ENCODE measurements around the gene ZBTB44.
A peak's percentile ranks its signal among the peaks of the same experiment; 100 is the strongest.
"Not testable (repeated sequence)": the region's sequence is repeated elsewhere in the genome, so short reads cannot be mapped to it uniquely, and the experiment has no call there.

The ZBTB44 gene

DNA sequence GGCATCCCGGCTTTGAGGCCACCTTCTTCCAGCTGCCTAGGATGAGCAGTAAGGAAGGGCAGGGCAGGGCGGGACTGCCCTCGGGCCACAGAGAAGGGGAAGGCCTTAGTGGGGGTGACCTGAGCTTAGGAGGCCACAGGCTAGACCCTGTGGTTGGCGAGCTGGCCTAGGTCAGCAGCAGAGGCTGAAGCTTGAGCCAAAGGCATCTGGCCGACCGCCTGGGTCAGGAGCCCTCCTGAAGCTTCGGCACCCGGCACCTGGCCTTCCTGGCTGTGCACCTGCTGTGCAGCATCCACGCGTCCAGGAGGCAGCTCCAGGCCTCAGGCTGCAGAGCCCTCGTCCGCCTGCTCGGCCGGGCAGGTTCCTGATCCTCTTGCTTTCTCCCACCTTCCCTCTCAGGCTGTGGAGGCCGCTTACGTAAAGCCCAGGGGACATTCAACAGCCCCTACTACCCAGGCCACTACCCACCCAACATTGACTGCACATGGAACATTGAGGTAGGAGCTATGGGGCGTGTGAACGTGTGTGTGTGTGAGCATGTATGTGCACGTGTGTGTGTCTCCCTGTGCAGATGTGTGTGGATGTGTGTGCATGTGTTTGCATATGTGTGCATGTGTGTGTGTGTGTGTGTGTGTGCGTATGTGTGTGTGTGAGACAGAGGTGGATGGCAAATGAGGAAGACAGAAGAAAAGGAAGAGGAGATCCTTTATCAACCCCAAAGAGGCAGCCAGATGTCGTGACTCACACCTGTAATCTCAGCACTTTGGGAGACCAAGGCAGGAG lies 120.3 kb downstream of the ZBTB44 start:
- DNase-seq = no peak

DNA sequence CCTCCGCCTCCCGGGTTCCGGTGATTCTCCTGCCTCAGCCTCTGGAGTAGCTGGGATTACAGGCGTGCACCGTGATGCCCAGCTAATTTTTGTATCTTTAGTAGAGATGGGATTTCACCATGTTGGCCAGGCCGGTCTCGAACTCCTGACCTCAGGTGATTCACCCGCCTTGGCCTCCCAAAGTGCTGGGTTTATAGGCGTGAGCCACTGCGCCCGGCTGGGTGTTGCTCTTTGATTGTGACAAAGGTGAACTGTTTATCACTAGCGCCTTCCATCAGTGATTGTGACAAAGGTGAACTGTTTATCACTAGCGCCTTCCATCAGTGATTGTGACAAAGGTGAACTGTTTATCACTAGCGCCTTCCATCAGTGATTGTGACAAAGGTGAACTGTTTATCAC lies 121.2 kb downstream of the ZBTB44 start:
- DNase-seq = not testable (repeated sequence)

DNA sequence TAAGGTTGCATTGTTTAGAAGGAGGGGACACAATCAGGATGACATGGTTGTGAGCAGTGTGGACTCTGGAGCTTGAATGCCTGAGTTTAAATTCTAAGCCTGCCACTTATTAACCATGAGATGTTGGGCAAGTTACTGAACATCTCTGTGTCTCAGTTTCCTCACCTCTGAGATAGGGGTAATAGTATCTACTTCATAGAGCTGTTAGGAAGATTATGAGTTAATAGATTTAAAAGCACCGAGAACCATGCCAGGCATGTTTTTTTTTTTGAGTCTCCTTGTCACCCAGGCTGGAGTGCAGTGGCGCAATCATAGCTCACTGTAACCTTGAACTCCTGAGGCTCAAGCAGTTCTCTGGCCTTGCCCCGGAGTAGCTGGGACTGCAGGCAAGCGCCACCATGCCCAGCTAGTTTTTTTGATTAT lies 121.9 kb downstream of the ZBTB44 start:
- no peak for DNase-seq

DNA sequence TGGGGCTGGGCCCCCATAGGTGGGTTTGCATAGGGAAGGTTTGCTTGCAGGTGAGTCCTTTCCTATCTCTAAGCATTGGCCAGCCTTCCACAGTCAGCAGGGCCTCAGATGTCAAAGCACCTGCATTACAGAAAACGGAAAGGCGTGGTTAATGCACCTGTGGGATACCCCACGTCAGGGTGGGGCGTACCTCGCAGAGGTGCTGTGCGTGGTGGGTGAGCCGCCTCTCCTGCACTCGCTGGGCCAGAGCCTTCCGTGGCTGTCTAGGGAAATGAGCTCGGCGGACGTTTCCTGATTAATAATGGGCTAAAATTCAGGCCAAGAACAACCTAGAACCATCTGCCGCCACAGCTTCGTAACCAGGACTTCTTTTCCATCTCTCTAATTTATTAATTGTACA lies 122.8 kb downstream of the ZBTB44 start:
- DNase-seq = no peak

DNA sequence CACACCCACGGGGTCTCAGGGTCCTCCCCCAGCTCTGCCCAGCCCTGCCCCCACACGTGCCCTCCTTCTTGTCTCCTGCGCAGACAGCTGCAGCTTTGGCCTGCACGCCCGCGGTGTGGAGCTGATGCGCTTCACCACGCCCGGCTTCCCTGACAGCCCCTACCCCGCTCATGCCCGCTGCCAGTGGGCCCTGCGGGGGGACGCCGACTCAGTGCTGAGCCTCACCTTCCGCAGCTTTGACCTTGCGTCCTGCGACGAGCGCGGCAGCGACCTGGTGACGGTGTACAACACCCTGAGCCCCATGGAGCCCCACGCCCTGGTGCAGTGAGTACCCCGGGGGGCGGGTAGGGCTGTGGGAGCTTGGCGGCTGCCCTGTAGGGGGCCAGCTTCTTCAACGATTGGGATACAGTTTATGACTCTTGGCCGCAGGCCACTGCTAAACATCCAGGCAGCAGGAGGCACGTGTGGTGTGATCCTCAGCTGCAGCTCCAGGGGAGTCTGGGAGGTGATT lies 124.3 kb downstream of the ZBTB44 start:
- DNase-seq = no peak

DNA sequence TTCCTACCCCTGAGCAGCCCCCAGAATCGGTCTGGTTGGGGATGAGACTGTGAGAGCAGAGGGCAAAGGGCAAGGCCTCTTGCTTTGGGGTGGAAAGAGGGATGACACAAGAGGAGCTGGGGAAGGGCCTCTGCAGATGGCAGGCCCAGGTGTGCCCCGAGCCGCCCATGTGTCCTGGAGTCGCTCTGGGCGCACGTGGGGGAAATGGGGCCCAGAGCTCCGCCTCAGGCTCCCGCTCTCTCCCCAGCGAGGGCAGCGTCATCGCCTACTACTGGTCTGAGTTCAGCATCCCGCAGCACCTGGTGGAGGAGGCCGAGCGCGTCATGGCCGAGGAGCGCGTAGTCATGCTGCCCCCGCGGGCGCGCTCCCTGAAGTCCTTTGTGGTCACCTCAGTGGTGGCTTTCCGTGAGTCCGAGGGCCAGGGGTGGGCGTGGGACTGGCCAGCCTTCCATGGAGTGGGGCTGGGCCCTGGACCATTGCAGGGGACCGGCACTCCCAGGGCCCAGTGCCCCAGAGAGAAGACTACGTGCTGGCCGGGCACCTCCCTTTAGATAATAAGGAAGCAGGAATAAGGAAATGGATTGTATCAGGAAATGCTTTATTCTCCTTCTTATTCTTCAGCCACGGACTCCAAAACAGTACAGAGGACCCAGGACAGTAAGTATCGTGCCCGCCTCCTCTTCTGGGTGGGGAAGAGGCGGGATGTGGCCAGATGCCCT lies 125.1 kb downstream of the ZBTB44 start:
- no peak for DNase-seq

DNA sequence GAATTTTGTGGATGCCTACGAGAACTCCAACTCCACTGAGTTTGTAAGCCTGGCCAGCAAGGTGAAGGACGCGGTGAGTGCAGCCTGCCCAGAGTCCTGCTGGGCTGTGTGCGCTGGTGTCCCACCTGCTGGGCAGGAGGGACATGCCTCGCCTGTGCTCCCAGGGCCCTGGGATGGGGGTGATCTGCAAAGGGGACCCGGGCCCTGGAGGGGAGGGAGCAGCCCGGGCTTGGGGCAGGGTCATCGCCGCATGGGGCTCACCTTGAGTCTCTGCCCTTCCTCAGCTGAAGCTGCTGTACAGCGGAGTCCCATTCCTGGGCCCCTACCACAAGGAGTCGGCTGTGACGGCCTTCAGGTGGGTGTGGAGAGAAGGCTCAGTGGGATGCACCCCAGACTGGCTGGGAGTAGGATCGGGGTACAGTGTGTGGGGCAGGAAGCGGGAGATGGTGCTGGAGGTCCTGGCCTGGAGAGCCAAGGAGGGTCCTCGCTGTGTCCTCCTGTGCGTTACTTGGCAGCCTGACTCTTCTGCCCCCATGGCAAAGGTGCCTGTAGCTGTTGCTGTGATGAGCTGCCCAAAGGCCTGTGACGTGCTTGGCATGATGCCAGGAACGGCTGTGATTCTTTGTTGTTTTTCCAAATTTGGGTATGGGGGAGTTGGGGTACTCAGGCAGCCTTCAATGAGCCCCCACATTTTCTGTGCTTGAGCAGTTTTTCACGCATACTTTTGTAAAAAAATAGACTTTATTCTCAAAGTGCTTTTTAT lies 126.0 kb downstream of the ZBTB44 start:
- no peak for DNase-seq

DNA sequence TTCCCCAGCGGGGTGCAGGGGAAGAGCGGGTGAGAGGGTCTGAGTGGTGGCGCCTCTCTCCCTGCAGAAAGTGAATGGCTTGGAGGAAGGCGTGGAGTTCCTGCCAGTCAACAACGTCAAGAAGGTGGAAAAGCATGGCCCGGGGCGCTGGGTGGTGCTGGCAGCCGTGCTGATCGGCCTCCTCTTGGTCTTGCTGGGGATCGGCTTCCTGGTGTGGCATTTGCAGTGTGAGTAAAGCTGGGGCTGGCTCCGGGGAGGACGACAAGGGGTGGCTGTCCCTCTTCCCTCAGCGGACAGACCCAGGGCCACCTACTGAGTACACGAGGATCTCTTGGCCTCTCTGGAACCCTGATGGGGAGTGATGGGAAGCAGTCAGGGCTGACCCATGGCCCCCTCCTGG lies 126.7 kb downstream of the ZBTB44 start:
- DNase-seq = no peak

DNA sequence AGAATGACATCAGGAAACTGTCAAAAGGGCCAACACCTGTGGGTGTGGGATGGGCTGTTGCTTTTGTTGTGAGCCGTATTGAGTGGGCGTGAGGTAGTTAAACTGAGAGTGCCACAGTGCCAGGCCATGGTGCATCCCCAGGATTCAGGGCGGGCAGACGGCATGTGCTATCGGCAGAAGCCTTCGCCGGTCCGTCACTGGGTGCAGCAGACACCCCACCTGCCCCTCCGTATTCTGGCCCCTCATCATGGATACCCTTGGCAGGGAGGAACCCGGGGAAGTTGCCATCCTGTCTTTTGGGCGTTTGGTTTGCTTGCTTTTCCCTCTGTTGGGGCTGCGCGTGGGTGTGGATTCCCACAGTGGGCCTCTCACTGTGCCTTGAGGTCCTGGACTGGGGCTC lies 127.6 kb downstream of the ZBTB44 start:
- DNase-seq = no peak

DNA sequence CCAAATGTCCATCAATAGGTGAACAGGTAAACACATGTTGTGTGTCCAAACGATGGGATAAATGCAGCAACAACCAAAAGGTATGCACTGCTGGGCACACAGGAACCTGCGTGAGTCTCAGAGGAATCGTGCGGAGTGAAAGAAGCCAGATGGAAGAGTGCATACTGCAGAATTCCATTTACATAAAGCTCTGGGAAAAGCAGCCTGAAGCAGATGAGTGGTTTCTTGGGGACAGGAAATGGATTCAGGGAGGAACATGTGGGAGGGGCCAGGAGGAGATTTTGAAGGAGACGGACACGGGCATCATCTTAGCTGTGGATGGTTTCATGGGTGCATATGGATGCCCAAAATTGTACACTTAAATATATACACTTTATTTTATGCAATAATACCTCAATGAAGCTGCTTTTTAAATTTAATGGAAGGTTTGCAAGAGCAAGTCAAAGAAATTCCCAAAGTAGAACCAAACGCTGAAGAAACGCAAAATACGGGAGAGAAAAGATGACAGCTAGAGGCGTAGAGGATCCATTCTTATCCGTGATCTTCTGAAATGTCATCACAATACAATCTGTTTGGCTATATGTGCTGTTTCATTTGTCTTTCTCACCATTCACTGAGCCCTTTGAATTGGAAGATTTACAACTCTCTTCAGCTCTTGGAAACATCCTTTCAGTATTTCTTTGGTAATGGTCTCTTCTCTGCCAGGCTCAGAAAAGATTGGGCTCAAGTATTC lies 130.7 kb downstream of the ZBTB44 start:
- no peak for DNase-seq

DNA sequence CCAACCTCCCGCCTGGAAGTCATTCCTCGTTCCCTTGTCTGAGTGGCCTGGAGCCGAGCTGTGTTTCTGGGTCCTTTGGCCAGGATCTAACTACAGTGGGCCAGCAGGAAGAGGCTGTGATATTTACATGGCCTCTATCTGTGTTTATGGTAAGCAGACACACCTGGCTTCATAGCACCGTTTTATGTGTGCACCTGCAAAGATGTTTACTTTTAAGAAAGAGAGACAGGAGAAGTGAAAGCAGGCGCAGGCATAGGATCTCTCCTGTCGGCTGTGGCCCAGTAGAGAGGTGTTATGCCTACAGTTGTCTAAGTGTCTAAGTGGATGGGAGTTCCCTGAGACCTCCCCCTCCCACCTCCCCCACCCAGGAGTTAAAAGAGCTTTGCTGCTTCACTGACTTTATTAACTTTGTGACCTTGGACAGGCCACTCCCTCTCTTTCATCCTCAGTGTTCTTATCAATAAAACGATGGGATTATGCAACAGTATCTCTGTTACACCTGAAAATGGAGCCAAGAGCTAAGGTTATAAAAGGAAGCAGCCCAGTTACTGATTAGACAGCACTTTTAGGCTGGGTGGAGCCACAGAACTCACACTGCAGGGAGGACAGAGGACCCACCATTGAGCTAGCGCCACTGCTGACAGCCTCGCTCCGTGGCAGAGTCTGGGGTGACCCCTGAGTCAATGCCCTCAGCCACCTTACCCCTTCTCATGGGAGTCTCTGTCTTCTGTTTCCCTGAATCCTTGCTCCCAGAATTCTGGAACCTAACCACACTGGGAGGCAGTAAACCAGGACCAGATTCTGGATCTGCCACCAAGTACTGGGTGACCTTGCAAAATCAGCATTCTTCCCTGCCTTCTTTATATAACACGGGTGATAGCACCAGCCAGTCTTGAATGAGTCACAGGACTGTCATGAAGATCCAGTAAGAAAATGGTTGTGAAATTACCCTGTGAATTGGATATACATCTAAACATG lies 133.1 kb downstream of the ZBTB44 start:
- DNase-seq = peak; percentile 98

DNA sequence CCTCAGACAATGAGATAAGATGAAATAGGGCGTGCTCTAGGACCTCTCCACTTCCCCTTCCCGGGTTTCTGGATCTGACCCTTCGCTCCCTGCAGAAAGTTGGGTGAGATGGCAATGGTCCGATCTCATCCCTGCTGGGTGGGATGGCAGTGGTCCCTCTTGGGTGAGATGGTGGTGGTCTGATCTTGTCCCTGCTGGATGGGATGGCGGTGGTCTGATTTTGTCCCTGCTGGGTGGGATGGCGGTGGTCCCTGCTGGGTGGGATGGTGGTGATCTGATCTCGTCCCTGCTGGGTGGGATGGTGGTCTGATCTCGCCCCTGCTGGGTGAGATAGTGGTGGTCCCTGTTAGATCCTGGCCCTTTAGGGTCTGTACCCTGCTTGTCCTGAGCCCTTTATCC lies 133.8 kb downstream of the ZBTB44 start:
- no peak for DNase-seq

DNA sequence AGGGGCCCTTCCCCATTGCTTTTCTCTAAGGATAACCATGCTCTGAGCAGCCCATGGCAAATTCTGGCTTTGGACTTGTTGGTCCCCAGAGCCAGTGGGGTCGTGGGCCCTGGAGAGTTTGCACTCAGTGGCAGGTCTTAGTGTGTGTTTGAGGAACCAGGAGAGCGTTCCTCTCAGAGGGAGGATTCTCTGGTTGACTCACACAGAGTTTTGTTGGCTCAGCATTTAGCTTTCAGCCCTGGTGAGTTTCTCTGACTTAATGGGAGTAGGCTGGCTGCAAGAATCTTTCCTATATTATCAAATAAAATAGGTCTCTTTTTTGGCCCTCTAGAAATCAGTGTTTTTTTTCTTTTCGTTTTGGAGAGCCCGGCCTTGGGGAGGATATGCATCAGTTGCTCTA lies 134.2 kb downstream of the ZBTB44 start:
- DNase-seq = peak; percentile 85

DNA sequence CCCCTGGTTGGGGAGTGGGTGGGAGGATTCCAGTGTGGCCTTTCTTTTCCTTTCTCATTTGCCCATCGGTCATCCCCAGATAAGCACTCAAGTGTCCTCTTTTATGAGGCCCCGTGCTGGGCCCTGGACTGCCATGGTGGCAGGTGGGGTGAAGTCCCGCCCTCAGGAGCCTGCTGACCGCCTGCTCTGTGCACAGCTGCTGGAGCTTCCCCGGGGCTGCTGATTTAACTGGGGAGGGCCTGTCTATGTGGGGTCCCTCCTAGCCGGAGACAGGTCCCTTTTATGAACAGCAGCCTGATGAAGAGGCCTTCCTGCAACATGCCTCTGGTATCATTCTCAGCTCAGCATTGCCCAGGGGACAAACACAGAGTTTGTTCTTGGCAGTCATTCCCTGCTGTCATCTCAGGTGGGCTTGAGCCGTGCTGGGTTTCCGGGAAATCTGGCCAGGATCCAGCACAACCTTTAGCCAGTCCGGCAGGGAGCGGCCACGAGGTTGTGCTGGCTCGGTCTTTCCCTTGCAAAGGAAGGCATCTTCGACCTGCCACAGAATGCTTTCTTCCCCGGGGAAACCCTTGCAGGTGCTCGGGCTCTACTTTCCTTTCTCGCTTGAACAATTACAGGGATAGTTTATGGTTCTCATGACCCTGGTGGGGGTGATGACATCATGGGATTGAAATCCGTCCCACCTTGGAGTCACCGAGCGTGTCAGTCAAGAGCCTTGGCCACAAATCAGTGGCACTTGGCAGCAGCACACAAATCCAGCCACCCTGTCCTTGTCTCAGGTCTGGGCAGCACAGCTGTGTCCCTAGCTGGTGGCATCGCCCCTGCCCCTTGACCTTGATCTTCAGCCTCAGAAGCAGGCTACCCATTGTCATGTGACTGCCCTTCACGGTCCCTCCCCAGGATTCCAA lies 135.1 kb downstream of the ZBTB44 start:
- DNase-seq = peak; percentile 88

DNA sequence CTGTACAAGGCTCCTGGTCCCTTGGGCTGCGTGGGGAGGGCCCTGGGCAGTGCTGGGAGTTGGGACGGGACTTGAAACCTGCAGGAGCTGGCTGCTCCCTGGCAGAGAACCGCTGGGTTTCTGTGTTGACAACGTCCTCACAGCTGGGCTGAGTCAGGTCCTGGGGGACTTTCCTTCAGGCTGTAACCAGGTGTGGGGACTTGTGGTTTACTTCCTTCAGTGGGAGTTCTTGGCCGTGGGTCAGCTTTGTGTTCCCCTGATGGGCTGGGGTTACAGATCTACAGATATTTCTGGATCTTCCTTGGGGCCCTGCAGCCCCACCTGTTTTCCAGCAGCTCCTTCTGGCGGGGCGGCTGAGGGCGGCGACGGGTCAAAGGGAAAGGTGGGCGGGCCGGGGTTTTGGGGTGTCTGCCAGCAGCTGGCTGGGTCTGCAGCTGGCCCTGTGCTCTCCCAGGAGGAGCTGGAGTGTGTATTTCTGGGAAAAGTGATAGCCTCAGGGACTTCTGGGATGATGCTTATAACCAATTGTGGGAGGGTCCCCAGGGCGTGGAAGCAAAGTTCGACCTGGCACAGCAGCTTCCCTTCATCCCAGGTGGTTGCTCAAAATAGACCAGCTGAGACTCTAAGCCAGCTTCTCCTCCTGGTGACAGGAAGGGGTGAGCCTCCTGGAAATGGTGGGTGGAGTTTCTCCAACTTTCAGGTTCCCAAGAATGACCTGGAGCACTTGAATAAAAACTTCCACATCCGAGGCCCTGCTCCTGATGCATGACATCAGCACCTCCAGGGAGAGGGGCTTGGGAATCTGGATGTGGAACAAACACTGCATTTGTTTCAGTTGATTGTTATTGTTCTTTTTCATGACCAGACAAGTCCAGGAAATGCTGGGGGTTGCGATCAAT lies 136.0 kb downstream of the ZBTB44 start:
- DNase-seq = peak; percentile 76

DNA sequence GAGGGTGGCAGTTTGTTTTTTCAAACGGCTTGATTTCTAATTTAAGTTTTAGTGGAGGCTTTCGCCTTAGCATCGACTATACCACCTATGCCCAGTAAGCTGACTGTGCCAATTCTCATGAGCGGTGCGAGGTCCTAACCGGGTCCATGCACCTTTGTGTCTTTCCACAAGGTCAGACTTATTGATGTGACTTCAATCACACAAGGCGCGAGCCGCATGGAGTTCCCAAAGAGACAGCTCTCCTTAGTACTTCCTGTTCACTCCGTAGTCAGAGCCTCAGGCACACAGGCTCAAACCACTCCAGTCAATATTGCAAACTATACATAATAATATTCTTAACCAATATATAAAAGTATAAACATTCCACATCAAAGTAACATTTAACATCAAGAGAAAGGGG lies 136.9 kb downstream of the ZBTB44 start:
- DNase-seq = peak; percentile 65

Measured in DMS53 (cell line).